ENCODE results near the gene CRK.

Gene CRK

DNA sequence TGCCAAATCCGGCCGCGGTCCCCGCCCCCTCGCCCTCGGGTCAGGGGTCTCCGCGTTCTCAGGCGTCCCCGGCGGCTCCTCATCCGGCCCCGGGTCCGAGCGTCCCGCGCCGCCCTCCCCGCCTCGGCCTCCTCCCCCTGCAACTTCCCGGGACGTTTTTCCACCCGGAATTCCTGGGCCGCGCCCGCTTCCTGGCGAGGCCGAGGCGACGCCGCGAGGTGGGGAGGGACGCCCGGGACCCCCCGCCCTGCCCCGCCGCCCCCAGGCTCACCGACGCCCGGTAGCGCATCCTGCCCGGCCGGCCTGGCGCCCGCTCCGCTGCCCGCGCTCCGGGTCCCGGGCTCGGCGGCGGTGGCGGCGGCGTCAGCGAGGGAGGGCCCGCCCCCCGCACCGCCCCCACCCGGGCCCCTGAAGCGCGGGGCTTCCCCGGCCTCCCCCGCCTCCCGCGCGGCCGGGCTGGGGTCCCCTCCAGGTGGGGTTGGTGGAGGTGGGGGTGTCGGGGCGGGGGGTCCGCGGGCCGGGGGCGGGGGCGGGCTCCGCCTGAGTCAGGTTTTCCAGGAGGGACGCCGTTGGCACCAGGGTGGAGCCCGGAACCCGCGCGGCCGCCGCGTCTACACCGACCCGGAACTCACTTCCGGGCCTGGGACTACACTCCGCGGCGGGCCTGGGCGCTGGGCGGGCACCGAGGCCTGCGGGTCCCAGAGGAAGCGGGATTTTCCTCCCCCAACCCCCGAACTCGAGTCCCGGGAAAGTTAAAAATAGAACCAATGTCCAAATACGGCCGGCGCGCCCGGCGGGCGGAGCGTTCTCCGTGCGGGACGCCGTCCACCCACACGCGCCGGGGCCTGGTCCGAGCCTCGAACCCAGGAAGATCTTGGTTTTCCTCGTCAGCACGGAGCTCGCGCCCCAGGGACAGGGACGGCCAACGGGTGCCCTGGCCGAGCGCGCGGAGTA lies 29.7 kb upstream of the CRK start:
- no peak for DNase-seq

DNA sequence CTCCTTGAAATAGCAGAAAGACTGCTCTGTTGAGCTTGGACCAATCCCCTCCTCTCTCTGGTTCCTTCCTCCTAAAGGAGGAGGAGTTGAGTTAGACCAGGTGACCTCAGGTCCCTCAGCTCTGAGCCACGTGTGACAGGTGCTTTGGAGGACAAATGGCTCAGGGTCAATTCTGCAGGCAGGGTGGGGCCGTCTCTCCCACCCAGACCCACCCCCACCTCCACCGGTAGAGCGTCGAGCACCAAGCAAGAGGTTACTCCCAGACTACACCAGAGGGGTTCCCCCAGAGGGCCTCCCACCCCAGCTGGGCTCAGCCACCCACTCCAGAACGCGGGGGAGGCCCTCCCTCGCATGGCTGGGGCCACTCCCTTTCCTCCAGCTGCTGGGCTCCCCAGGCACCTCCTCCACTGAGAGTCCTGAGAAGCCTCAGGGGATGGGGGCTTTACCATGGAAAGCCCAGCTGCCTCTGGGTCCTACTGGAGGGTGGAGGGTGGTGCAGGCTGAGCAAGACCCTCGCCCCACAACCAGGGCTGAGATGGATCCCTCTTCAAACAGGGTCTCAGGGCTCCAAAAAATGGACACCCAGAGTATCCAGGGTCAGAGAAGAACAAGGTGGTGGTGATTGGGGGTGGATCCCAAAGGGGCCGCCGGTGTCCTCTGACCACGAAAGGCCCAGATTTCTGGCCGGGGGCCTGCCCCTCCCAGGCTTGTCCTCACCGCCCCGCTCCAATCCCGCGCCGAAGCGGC lies 28.8 kb upstream of the CRK start:
- DNase-seq, result peak; percentile 54

DNA sequence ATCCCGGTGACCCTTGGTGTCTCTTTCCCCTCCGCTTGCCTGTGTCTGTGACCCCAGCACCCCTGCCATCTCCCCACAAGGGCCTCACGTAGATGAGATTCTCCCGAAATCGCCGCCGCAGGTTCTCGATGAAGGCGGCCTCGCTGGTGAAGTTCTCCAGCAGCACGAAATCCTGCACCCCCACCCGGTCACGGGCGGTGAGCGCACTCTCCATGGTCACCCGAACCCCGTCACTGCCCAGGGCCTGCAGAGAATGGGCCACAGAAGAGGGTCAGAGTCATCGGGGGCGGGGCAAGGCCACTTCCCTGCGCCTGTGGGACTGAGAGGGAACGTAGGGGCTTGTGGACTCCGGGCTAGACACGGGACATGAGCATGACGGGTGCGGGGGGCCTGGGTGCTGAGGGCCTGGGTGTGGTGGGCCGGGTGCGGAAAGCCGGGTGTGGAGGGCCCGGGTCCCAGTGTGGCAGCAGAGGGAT lies 28.1 kb upstream of the CRK start:
- DNase-seq, result no peak

DNA sequence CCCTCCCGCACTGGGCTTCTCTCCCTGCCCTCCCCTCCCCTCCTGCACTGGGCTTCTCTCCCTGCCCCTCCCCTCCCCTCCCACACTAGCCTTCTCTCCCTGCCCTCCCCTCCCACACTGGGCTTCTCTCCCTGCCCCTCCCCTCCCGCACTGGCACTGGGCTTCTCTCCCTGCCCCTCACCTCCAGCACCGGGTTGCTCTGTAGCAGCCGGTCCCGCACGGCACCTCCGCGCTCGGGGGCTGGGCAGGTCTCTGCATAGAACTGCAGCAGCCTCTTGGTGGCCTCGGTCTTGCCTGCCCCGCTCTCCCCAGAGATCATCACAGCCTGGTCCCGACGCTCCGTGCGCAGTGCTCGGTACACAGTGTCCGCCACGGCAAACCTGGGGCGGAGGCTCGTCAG lies 26.6 kb upstream of the CRK start:
- no peak for DNase-seq

DNA sequence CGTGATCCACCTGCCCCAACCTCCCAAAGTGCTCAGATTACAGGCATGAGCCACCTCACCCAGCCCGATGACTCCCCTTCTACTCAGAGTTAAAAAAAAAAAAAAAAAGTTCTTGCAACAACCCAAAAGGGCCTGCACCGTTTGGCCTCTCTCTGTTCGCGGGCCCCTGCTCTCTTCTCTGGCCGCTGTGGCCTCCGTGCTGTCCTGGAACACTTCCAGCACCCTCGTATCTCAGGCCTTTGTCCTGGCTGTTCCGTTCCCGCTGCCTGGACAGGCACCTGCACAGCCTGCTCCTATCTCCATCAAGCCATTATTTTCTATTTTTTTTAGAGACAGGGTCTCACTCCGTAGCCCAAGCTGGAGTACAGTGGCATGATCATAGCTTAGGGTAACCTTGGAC lies 25.7 kb upstream of the CRK start:
- no peak for DNase-seq

DNA sequence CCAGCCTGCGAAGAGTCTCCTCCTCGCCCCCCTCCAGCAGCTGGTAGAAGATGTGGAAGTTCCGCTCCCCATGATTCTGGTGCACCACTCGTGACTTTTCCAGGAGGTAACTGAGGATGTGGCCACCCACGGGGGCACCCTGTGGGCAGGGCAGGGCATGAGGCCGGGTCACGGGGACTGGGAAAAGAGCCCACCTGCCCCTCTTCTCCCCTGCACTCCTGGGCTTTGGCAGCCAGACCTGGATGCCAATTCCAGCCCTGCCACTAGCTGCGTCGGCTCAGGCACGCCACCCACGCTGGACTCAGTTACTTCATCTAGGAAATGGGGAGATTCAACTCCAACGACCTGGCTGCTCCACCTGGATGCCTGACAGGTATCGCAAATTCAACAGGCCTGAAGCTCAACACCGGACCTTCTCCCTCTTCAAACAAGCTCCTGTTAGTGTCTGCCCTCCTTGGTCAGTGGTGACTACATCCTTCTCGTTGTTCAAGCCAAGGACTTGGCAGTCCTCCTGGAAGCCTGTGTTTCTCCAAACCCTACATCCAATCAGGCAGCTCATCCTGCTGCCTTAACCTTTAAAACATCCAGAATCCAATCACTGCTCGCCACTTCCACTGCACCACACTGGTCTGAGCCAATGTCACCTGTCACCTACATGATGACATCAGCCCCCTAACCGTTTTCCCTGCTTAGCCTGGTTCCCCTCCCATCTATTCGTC lies 24.9 kb upstream of the CRK start:
- no peak for DNase-seq

DNA sequence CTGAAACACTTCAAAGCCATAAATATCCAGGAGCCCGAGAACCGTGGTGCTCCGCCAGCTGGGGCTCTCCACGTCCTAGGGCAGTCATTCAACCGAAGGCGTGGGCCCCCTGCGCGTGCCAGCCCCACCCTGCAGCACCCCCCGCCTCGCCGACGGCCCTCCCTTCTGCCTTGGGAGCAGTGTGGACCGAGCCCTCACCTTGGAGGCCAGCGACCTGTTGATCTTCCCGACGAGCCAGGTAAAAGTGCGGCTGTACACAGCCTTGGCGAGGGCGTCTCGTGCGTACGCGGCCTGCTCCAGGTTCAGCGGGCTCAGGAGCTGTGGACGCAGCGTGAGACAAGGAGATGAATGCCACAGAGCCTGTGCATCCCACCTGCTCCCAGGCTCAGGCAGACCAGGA lies 22.4 kb upstream of the CRK start:
- no peak for DNase-seq

DNA sequence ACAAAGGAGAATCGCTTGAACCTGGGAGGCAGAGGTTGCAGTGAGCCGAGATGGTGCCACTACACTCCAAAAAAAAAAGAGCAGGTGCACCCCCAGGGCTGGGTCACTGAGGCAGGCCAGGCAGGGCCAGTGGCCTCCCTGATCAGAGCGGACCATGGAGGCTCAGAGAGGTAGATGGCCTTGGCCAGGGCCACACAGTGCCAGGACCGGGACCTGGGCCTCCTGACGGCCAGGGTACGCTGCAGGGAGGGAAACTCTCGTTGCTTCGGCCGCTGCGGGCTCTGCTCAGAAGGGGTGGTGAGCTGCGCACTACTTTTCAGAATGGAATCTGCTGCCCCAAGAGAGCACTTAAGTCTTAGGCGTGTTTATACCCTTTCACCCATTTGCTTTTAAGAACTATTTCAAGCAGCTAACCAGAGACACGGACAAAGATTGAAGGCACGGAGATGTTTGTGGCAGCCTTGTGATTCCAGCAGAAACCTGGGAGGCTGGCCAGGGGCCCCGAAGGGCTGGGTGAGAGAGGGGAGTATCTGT lies 19.4 kb upstream of the CRK start:
- no peak for DNase-seq

DNA sequence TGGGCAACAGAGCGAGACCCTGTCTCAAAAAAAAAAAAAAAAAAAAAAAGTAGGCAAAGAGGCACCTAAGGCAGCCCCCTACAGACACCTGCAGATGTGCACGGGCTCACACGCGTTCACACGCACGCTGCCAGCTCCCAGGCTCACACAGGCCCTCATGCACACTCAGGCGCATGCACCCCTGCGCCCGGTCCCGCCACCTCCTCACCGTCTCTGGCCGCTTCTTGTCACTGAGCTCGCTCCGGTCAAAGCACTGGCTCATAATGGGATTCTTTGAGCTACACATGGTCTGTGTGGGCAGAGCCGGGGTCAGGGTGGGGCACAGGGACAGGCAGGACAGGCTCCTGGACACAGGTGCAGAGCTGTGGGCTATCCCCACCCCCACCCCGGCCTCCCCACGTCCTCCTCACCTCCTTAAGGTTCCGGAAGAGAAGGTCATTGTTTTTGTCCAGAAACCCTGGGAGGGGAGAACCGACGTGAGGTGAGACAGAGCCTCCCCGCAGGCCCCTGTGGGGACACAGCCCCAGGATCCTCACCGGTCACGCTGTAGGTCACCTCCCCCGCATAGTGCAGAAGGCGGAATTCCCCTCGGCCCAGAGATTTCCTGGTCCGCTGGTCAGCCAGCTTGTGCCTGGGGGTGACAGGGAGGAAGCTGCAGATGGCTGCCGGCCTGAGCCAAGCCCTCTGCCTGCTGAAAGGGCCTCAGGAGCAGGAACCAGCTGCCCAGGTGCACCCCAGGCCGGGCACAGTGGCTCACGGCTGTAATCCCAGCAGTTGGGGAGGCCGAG lies 18.6 kb upstream of the CRK start:
- DNase-seq, result no peak

DNA sequence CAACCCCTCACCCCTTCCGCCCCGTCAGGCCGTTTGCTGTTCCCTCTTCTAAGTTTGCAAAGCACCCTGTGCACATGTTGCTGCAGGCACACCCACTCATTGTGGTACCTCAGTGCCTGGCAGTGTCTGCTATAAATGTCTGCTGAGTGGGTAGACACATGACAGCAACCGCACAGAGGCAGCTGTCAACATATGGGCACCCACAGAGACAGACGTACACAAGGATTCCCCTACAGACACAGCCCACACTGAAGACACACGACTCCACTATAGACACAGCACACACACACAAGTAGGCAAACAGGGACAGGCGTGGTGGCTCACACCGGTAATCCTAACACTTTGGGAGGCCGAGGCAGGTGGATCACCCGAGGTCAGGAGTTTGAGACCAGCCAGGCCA lies 17.8 kb upstream of the CRK start:
- DNase-seq, result no peak

DNA sequence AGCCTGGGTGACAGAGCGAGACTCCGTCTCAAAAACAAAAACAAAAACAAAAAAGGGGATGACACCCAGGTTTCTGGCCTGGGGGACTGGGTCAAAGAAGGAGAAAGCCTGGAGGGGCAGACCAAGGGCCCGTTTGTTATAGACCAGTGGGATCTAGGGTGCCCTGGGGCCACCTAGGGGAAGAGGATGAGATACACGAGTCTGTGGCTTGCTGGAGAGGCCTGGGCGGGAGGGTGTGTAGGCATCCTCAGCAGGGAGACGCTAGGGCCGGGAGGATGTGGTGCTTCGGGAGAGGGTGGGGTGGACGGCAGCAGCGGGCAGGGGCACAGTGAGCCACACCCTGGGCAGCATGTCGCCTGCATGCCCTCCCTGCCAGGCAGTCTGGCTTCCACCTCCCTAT lies 17.1 kb upstream of the CRK start:
- DNase-seq, result no peak

DNA sequence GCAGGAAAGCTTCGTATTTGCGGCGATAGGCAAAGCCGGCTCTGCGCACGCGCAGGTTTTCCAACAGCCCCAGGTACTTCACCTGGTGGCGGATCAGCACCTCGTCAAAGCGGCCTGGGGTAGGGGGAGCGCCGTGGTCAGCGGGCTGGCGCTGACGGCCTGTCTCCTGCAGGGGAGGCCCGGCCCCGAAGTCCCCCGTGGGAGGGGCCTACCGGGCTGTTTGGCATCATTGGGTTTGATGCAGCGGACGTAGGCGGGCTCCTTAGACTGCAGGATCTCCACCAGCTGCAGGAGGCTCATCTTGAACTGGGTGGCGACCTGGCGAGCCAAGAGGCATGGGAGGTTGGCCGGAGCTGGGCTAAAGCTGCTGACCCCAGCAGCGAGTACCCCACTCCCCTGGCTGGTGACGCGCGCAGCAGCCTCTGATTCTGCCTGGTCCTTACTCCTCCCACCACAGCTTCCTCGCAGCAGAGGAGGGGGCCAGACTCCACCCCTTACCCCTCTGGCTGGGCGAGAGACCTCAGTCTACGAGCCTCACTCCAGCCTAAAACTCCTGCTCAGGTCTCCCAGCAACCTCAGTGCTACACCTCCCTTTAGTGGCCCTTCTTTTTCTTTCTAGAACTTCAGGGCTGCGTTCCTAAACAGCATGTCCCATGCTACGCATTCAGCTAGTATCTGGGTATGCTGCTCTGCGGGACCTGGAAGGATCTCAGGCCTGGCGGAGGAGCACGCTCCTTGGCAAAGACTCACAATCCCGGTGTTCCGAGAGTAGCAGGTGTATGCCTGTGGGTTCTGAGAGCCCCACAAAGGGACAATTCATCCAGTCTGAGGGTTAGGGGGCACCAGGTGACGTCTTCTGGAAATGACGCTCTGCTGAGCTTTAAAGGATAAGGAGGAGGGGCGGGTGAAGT lies 16.1 kb upstream of the CRK start:
- no peak for DNase-seq

DNA sequence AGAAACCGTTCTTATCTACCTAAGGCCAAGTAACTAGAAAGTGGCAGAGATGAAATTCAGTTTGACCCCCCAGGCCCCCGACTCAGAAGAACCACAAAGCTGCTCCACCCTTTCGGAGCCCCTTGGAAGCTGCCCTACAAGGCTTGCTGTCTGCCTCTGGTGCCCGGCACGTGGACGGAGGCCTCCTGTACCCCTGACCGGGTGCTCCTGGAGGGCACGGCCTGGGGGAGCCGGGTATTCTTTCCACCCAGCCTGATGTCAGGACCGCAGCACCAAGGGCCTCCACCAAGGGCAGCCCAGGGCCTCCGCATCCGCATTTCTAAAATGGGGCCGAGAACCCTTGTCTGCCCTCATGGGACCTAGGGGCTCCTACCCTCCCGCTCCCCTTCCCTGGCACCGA lies 15.5 kb upstream of the CRK start:
- DNase-seq, result no peak

DNA sequence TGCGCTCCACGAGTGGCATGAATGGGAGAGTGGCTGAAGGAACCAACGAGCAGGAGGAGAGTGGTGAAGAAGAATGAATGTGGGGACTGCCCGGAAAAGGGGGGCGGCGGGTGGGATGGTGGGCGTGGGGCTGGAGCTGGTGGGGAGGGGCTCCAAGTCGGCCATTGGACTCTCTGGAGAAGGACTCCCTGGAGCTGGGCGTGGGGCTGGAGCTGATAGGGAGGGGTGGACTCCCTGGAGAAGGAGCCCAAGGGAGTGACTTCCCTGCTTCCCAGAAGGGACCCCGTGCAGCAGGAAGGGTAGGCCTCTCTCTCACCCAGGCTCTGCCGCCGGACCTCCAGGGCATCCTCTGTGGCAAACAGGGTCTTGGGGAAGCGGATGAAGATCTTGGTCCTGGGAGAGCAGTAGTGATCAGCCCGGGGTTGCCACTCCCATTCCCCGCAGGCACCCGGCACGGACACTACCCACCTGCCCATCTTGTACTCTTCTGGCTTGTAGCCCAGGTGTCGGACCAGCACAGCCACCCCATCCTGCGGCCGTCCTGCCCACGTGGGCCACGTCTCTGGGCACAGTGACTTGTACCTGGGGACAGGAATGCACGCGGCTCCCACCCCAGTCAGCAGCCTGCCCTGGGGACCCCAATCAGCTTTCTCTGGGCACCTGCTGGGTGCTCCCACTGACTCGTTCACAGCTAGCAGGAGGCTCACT lies 14.9 kb upstream of the CRK start:
- no peak for DNase-seq

DNA sequence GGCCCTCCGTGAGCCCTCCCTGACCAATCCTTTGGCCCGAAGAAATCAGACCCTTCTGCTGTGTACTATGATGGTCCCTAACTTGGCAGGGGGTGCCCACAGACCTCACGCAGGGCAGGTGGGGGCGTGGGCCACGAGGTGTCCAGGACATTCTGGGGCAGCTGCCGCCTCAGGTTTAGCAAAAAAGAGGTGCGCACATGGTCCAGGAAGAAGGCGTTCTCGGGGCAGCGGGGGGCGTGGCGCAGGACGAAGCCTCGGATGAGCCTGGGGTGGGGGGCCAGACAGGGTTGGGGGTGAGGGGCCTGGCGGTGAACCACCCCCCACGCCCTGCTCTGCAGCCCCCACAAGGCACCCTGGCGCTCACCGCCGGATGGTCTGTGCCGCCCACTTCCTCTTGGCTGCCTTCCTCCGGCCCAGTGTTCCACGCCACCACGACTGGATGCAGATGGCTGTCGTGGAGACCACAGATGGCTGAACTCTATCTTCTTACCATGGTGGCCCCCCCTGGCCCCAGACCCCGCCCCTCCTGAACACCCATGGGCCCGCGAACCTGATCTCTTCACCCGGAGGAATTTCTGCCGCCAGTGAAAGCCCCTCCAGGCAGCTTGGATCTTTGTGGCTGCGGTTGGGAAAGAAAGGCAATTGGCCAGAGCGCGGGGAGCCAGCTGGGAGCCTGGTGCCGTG lies 14.2 kb upstream of the CRK start:
- no peak for DNase-seq

DNA sequence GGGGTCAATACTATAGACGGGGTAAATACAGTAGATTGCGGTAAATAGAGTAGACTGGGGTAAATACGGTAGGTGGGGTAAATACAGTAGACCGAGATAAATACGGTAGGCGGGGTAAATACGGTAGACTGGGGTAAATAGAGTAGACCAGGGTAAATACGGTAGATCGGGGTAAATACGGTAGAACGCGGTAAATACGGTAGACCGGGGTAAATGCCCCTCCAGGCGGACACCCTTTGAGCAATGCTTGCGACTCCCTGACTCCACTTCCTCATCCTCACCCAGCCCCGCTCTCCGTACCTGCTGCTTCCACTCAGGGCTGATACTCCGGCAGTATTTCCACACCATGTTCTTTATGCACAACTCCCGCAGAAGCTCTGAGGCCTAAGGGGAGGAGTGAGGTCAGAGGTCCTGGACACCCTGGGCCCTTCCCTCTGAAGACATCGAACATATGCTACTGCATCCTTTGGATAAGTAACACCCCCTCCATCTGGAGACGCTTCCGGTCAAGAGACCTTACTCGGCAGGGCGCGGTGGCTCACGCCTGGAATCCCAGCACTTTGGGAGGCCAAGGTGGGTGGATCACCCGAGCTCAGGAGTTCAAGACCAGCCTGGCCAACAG lies 13.3 kb upstream of the CRK start:
- no peak for DNase-seq

DNA sequence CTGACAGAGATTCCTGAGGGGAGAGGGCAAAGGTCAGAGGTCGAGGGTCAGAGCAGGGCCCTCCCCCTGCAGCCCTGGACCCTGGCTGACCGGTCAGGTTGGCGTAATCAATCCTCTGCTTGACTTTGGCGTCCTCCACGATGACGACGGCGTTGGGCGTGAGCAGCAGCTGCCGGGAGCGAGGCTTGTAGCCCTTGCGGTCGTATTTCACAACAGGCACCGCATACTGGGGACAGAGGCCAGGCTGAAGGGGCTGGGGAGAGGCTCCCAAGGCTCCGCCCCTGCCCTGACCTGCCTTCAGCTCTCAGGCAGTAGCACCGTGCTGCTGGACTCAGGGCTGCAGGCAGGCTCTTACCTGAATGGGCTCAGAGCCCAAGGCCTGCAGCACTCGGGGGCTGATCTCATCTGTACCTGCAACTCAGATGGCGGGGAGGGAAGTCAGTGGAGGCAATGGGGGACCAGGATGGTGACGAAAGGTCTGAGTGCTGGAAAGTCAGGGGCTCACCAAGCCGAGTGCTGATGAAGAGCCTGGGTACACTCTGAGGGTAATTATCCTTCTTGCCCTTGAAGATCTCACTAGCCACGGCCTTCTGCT lies 12.0 kb upstream of the CRK start:
- DNase-seq, result no peak

DNA sequence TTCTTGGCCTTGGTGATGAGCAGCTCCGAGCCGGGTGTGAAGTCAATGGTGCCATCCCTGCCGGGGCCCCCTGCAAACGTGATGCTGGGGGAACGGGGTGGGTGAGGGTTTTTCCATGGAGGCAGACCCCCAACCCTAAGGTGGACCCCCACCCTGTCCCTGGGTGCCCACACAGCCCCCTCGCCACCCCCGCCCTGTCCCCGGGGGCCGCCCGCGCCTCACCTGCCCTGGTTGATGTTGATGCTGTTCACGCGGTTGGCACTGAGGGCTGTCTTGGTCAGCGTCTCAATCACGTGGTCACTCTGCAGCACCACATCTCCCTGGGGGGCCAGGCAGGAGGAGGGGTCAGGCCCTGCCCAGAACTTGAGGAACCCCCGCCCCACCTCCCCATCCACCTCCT lies 11.2 kb upstream of the CRK start:
- no peak for DNase-seq

DNA sequence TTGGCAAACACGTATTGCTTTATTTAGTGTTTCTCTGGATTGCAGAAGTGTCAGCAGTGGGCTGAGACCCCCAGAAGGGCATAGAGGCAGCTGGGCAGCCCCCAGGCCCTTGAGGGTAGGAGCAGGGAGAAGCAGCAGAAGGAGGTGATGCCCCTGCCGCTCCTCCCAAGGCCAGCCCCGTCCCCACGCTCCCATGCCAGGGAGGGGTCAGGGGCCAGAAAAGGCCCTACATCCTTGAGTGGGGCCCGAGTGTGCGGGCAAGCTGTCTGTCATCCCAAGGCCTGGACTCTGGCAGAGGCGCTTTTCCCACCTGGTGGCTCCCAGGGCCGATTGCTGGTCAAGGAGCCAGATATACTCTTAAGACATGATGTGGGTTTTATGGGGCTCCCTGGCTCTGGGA lies 8.2 kb upstream of the CRK start:
- DNase-seq, result no peak
